HepG2 (cell line): ENCODE data around the gene MRPL38. TPM values are rescaled to one million over a fixed set of nuclear protein-coding genes. Genes with fewer than 3 reads are reported as not detected.

Experiments
- BHLHE40 ChIP-seq: IDR thresholded peaks from 2 replicates; pipeline ENCODE4 v1.6.1; 2011; ENCODE audit warnings: low read length, improper control_type of control experiment
- CCDC6 ChIP-seq: sonication (generic); formaldehyde crosslinking; IDR thresholded peaks from 2 replicates; pipeline ENCODE4 v1.8.1; 2022; ENCODE audit warnings: mild to moderate bottlenecking, missing genetic modification reagents, moderate library complexity
- CTCF ChIP-seq: sonication (generic); formaldehyde crosslinking; IDR thresholded peaks from 2 replicates; pipeline ENCODE4 v1.5.0; 2020; ENCODE audit warnings: mild to moderate bottlenecking, missing genetic modification reagents, moderate library complexity
- DNMT1 ChIP-seq: sonication (generic); formaldehyde crosslinking; IDR thresholded peaks from 2 replicates; pipeline ENCODE4 v1.5.1; 2020; ENCODE audit warnings: mild to moderate bottlenecking, missing genetic modification reagents
- DNMT3B ChIP-seq: conservative IDR thresholded peaks from 2 replicates; pipeline ENCODE4 v1.6.1; 2016; ENCODE audit warnings: missing biosample characterization, control low read depth
- FOSL1 ChIP-seq: sonication (generic); formaldehyde crosslinking; IDR thresholded peaks from 2 replicates; pipeline ENCODE4 v1.9.0; 2021; ENCODE audit warnings: missing genetic modification reagents, borderline replicate concordance
- GABPB1 ChIP-seq: IDR thresholded peaks from 2 replicates; pipeline ENCODE4 v1.6.1; 2016; ENCODE audit warnings: mild to moderate bottlenecking, missing genetic modification reagents, moderate library complexity, missing compliant biosample characterization
- IKZF1 ChIP-seq: fragments of 450-650 bp; IDR thresholded peaks from 2 replicates; pipeline ENCODE4 v1.7.1; 2016
- IRX3 ChIP-seq: sonication (generic); formaldehyde crosslinking; IDR thresholded peaks from 2 replicates; pipeline ENCODE4 v1.8.1; 2023; ENCODE audit warnings: mild to moderate bottlenecking, low read depth, missing genetic modification reagents, borderline replicate concordance
- PLRG1 ChIP-seq: fragments of 450-650 bp; conservative IDR thresholded peaks from 2 replicates; pipeline ENCODE4 v1.6.1; 2016
- PPARG ChIP-seq: conservative IDR thresholded peaks from 2 replicates; pipeline ENCODE4 v1.6.1; 2016; ENCODE audit warnings: missing biosample characterization, missing genetic modification reagents
- RAD51 ChIP-seq: fragments of 450-650 bp; IDR thresholded peaks from 2 replicates; pipeline ENCODE4 v1.6.1; 2016; ENCODE audit warnings: borderline replicate concordance
- RFX1 ChIP-seq: fragments of 450-650 bp; IDR thresholded peaks from 2 replicates; pipeline ENCODE4 v1.6.1; 2017
- SAP130 ChIP-seq: IDR thresholded peaks from 2 replicates; pipeline ENCODE4 v1.6.1; 2016; ENCODE audit warnings: low read depth
- TEAD3 ChIP-seq: optimal IDR thresholded peaks from 2 replicates; pipeline ENCODE3; 2016; ENCODE audit warnings: borderline replicate concordance
- ZBTB7A ChIP-seq: sonication (generic); formaldehyde crosslinking; IDR thresholded peaks from 2 replicates; pipeline ENCODE4 v1.8.0; 2022; ENCODE audit warnings: mild to moderate bottlenecking, missing genetic modification reagents
- ZNF256 ChIP-seq: sonication (generic); formaldehyde crosslinking; conservative IDR thresholded peaks from 2 replicates; pipeline ENCODE4 v1.4.0; 2020; ENCODE audit warnings: missing genetic modification reagents
- ZNF337 ChIP-seq: sonication (generic); formaldehyde crosslinking; IDR thresholded peaks from 2 replicates; pipeline ENCODE4 v1.5.1; 2020; ENCODE audit warnings: missing genetic modification reagents, low read depth, mild to moderate bottlenecking, borderline replicate concordance
- ZNF589 ChIP-seq: sonication (generic); formaldehyde crosslinking; conservative IDR thresholded peaks from 2 replicates; pipeline ENCODE4 v1.8.0; 2022; ENCODE audit warnings: mild to moderate bottlenecking, moderate library complexity, missing genetic modification reagents
- ZNF749 ChIP-seq: sonication (generic); formaldehyde crosslinking; IDR thresholded peaks from 2 replicates; pipeline ENCODE4 v1.8.0; 2022; ENCODE audit warnings: mild to moderate bottlenecking, missing genetic modification reagents, moderate library complexity, borderline replicate concordance
- ZNF770 ChIP-seq: sonication (generic); formaldehyde crosslinking; IDR thresholded peaks from 2 replicates; pipeline ENCODE4 v1.5.0; 2020; ENCODE audit warnings: mild to moderate bottlenecking, missing genetic modification reagents
- ZNF878 ChIP-seq: sonication (generic); formaldehyde crosslinking; IDR thresholded peaks from 2 replicates; pipeline ENCODE4 v1.8.1; 2023; ENCODE audit warnings: mild to moderate bottlenecking, missing genetic modification reagents, moderate library complexity
- ZNF891 ChIP-seq: sonication (generic); formaldehyde crosslinking; IDR thresholded peaks from 2 replicates; pipeline ENCODE4 v1.5.0; 2020; ENCODE audit warnings: mild to moderate bottlenecking, missing genetic modification reagents
- polyA plus RNA-seq, 8 experiments: library from polyadenylated mRNA; depleted of rRNA in 3 of 8; stranded (reverse) in 7 of 8; unstranded in 1 of 8; fragments of >200 nt; fragmentation: Illumina TruSeq in 4 of 8; extraction: Trizol in 4 of 8; gene quantifications; 2 replicates each; pipeline versions ENCODE4 v1.2.1 to v1.2.3, GENCODE V29; 2011 to 2016; ENCODE audit warnings: low read depth in 4 of 8, missing spikeins in 1 of 8, mixed read lengths in 1 of 8; ENCODE audit not compliant: insufficient read depth in 1 of 8
- total RNA-seq, 5 experiments: library from RNA; depleted of rRNA; stranded (reverse); fragments of >200 nt; fragmentation: Illumina TruSeq; extraction: Trizol; gene quantifications; 2 replicates each; pipeline ENCODE4 v1.2.3, GENCODE V29; 2016; ENCODE audit warnings: low read depth in 1 of 5
- TF ChIP-seq, protein P1 (sequence below): sonication (generic); formaldehyde crosslinking; IDR thresholded peaks from 2 replicates; pipeline ENCODE4 v1.8.1; 2023; ENCODE audit warnings: mild to moderate bottlenecking, moderate library complexity, missing genetic modification reagents
- TF ChIP-seq, protein P2 (sequence below): sonication (generic); formaldehyde crosslinking; IDR thresholded peaks from 2 replicates; pipeline ENCODE4 v1.9.0; 2022; ENCODE audit warnings: low read depth, missing genetic modification reagents

Gene MRPL38
- total and polyA plus RNA-seq, 2 of the 13 experiments (the other 11 are each of a cell fraction or from before 2014, with no cell fraction given): 83.7 to 125 TPM

DNA sequence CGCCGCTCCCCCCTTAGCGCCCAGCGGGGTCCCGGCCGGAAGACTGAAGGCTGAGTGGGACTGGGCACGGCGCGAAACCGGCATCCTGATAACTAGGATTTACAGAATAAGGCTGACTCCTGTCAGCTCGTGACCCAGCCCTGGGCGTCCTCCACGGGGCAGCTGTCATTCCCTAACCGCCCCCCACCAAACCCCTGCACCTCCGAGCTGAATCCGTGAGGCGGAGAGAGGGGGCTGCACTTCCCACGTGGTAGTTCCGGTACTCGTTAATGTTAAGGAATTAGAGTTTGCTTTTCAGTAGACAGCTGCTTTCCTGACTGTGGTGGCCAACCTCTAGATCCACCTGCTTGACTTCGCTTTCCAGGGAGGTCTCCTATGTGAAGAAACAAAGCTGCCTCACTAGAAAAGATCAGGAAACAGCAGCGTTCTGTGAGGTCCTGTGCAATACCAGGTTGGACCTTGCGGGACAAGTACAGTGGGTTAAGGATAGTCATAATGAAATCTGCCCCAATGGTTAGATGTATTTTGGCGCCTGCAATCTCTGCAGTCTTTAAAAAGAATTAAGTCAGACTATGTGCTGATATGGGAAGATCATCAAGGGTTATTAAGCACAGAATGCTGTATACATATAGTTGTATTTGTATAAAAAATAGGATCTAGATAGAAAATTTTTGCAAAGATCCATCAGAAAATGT is 48.5 kb downstream of the MRPL38 start (continued):
- TF ChIP-seq TEAD3: peak; percentile 19
- TF ChIP-seq, protein P1, sequence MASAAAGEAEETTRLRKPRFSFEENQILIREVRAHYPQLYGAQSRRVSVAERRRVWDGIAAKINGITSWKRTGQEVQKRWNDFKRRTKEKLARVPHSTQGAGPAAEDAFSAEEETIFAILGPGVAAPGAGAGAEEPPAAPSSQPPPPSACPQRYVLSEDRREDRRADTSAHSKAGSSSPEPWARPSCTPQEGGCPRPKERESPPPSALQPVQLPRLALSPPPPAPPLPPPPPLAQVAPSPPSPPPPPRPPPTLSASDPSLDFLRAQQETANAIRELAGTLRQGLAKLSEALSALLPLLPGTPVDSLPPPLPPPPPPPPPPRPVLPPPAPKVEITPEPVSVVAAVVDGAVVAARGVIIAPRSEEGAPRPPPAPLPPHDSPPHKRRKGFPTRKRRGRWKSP (CRISPR knock-in tag): peak; percentile 48; the same call in 1 of the 2 replicates
- TF ChIP-seq ZNF749 (CRISPR knock-in tag): 0 out of 2 replicates have a peak, but pooled peaks have one; percentile 73
- no peak for TF ChIP-seq CCDC6 (CRISPR knock-in tag)
- TF ChIP-seq SAP130 (CRISPR knock-in tag): peak; percentile 59
- no peak; the same call in 1 of the 2 replicates for TF ChIP-seq ZNF337
- TF ChIP-seq PLRG1: no peak
- TF ChIP-seq ZNF256 (CRISPR knock-in tag): no peak
- 0 out of 2 replicates have a peak, but pooled peaks have one; percentile 34 for TF ChIP-seq ZNF770 (CRISPR knock-in tag)
- peak; percentile 80; the same call in 1 of the 2 replicates for TF ChIP-seq CTCF (CRISPR knock-in tag)
- TF ChIP-seq, protein P2, sequence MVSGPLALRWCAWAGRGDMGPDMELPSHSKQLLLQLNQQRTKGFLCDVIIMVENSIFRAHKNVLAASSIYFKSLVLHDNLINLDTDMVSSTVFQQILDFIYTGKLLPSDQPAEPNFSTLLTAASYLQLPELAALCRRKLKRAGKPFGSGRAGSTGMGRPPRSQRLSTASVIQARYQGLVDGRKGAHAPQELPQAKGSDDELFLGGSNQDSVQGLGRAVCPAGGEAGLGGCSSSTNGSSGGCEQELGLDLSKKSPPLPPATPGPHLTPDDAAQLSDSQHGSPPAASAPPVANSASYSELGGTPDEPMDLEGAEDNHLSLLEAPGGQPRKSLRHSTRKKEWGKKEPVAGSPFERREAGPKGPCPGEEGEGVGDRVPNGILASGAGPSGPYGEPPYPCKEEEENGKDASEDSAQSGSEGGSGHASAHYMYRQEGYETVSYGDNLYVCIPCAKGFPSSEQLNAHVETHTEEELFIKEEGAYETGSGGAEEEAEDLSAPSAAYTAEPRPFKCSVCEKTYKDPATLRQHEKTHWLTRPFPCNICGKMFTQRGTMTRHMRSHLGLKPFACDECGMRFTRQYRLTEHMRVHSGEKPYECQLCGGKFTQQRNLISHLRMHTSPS: no peak
- no peak for TF ChIP-seq RAD51
- TF ChIP-seq ZNF891: 0 out of 2 replicates have a peak, but pooled peaks have one; percentile 73
- TF ChIP-seq IKZF1: no peak
- no peak for TF ChIP-seq ZNF589 (CRISPR knock-in tag)
- TF ChIP-seq RFX1: no peak
- no peak for TF ChIP-seq IRX3
- TF ChIP-seq DNMT3B (CRISPR knock-in tag): 0 out of 2 replicates have a peak, but pooled peaks have one; percentile 9
- TF ChIP-seq FOSL1 (CRISPR knock-in tag): no peak; the same call in 1 of the 2 replicates
- TF ChIP-seq DNMT1 (CRISPR knock-in tag): 0 out of 2 replicates have a peak, but pooled peaks have one; percentile 34
- no peak for TF ChIP-seq ZBTB7A (CRISPR knock-in tag)
- 0 out of 2 replicates have a peak, but pooled peaks have one; percentile 42 for TF ChIP-seq ZNF878 (CRISPR knock-in tag)
- no peak for TF ChIP-seq PPARG (CRISPR knock-in tag)
- TF ChIP-seq BHLHE40: no peak
- TF ChIP-seq GABPB1 (CRISPR knock-in tag): peak; percentile 36; the same call in 1 of the 2 replicates
